ENCODE results near the gene ADARB2. TPM values are rescaled to one million over a fixed set of nuclear protein-coding genes. Genes with fewer than 3 reads are reported as not detected.

Gene ADARB2
- total and polyA plus RNA-seq, 4 donors: under 0.01 to 0.79 TPM; not detected in 2

- H3K27ac ChIP-seq (ENCODE audit: low read depth in 1 of 2, low read length in 2 of 2): no peak overlapping the region
- H3K9me3 ChIP-seq (ENCODE audit: control insufficient read depth, low read length): no peaks in the 10 kb centered on the region
- H3K36me3 ChIP-seq (ENCODE audit: control insufficient read depth in 1 of 2, insufficient read depth in 2 of 2, low read length in 1 of 2): no peaks in the 10 kb centered on the region
- H3K4me1 ChIP-seq (ENCODE audit: control insufficient read depth in 1 of 2, insufficient read depth in 2 of 2, low read length in 2 of 2): no peaks in the 10 kb centered on the region
- ATAC-seq (ENCODE audit: low FRiP score) (no peak), DNase-seq (no peak)
- intact Hi-C loops (cut with DNase I): no loop called here
- no peak overlapping the region for H3K4me3 ChIP-seq (ENCODE audit: low read length in 2 of 2)
- H3K27me3 ChIP-seq (ENCODE audit: control insufficient read depth in 1 of 2, insufficient read depth in 2 of 2, low read length in 1 of 2): no peaks in the 10 kb centered on the region
- WGBS, 2 donors: 11 to 18% methylated on average over 5 of the region's 5 CpGs
Observed at GRCh38 chr10:1293157-1293556, 444.2 kb downstream of the ADARB2 start.

- Histone ChIP-seq H3K36me3 (ENCODE audit: control insufficient read depth in 1 of 2, insufficient read depth in 2 of 2, low read length in 1 of 2) (no peaks in the 10 kb centered on the region), H3K4me1 (ENCODE audit: control insufficient read depth in 1 of 2, insufficient read depth in 2 of 2, low read length in 2 of 2) (no peaks in the 10 kb centered on the region), H3K9me3 (ENCODE audit: control insufficient read depth, low read length) (no peaks in the 10 kb centered on the region), H3K27ac (ENCODE audit: low read depth in 1 of 2, low read length in 2 of 2) (no peak overlapping the region), H3K4me3 (ENCODE audit: low read length in 2 of 2) (no peak overlapping the region), H3K27me3 (ENCODE audit: control insufficient read depth in 1 of 2, insufficient read depth in 2 of 2, low read length in 1 of 2) (no peaks in the 10 kb centered on the region)
- intact Hi-C loops (cut with DNase I): no loop called here
- WGBS, 2 donors: 68 to 75% methylated on average over 13 of the region's 13 CpGs
- ATAC-seq (ENCODE audit: low FRiP score) (no peak), DNase-seq (no peak)
Observed at GRCh38 chr10:1292611-1293031, 444.7 kb downstream of the ADARB2 start.

- intact Hi-C loops (cut with DNase I): no loop called here
- H3K27ac ChIP-seq (ENCODE audit: low read depth in 1 of 2, low read length in 2 of 2): no peak overlapping the region
- peak in 1 of 2 donors; percentile 56 for DNase-seq
Observed at GRCh38 chr10:1291178-1292090, 445.9 kb downstream of the ADARB2 start.

GRCh38 chr10:1290071-1290471 is 447.3 kb downstream of the ADARB2 start:
- no peak for ATAC-seq (ENCODE audit: low FRiP score)
- DNase-seq: peak in 1 of 2 donors; percentile 51
- intact Hi-C loops (cut with DNase I): no loop called here
- no peak overlapping the region for H3K4me3 ChIP-seq (ENCODE audit: low read length in 2 of 2)
- H3K9me3 ChIP-seq (ENCODE audit: control insufficient read depth, low read length): no peaks in the 10 kb centered on the region
- H3K27me3 ChIP-seq (ENCODE audit: control insufficient read depth in 1 of 2, insufficient read depth in 2 of 2, low read length in 1 of 2): no peaks in the 10 kb centered on the region
- WGBS, 2 donors: 92 to 94% methylated on average over 8 of the region's 8 CpGs
- no peaks in the 10 kb centered on the region for H3K36me3 ChIP-seq (ENCODE audit: control insufficient read depth in 1 of 2, insufficient read depth in 2 of 2, low read length in 1 of 2)
- H3K4me1 ChIP-seq (ENCODE audit: control insufficient read depth in 1 of 2, insufficient read depth in 2 of 2, low read length in 2 of 2): no peaks in the 10 kb centered on the region
- H3K27ac ChIP-seq (ENCODE audit: low read depth in 1 of 2, low read length in 2 of 2): no peak overlapping the region

More at GRCh38 chr10:1291178-1292090, 445.9 kb downstream of the ADARB2 start:
- no peak for ATAC-seq (ENCODE audit: low FRiP score)
- Histone ChIP-seq H3K27me3 (ENCODE audit: control insufficient read depth in 1 of 2, insufficient read depth in 2 of 2, low read length in 1 of 2) (no peaks in the 10 kb centered on the region), H3K36me3 (ENCODE audit: control insufficient read depth in 1 of 2, insufficient read depth in 2 of 2, low read length in 1 of 2) (no peaks in the 10 kb centered on the region), H3K4me3 (ENCODE audit: low read length in 2 of 2) (no peak overlapping the region), H3K9me3 (ENCODE audit: control insufficient read depth, low read length) (no peaks in the 10 kb centered on the region), H3K4me1 (ENCODE audit: control insufficient read depth in 1 of 2, insufficient read depth in 2 of 2, low read length in 2 of 2) (no peaks in the 10 kb centered on the region)
- 90 to 94% methylated on average over 27 of the region's 27 CpGs for WGBS, 2 donors

GRCh38 chr10:1289591-1289990 is 447.7 kb downstream of the ADARB2 start:
- no peaks in the 10 kb centered on the region for H3K9me3 ChIP-seq (ENCODE audit: control insufficient read depth, low read length)
- WGBS, 2 donors: 95 to 96% methylated on average over 16 of the region's 16 CpGs
- intact Hi-C loops (cut with DNase I): no loop called here
- H3K4me1 ChIP-seq (ENCODE audit: control insufficient read depth in 1 of 2, insufficient read depth in 2 of 2, low read length in 2 of 2): no peaks in the 10 kb centered on the region
- no peak overlapping the region for H3K4me3 ChIP-seq (ENCODE audit: low read length in 2 of 2)
- no peaks in the 10 kb centered on the region for H3K27me3 ChIP-seq (ENCODE audit: control insufficient read depth in 1 of 2, insufficient read depth in 2 of 2, low read length in 1 of 2)
- no peak for DNase-seq
- no peaks in the 10 kb centered on the region for H3K36me3 ChIP-seq (ENCODE audit: control insufficient read depth in 1 of 2, insufficient read depth in 2 of 2, low read length in 1 of 2)
- H3K27ac ChIP-seq (ENCODE audit: low read depth in 1 of 2, low read length in 2 of 2): no peak overlapping the region
- no peak for ATAC-seq (ENCODE audit: low FRiP score)

GRCh38 chr10:1287971-1288401 is 449.3 kb downstream of the ADARB2 start:
- no peaks in the 10 kb centered on the region for H3K27me3 ChIP-seq (ENCODE audit: control insufficient read depth in 1 of 2, insufficient read depth in 2 of 2, low read length in 1 of 2)
- intact Hi-C loops (cut with DNase I): no loop called here
- no peak overlapping the region for H3K4me3 ChIP-seq (ENCODE audit: low read length in 2 of 2)
- 58 to 69% methylated on average over 6 of the region's 6 CpGs for WGBS, 2 donors
- DNase-seq: no peak
- no peaks in the 10 kb centered on the region for H3K9me3 ChIP-seq (ENCODE audit: control insufficient read depth, low read length)
- no peak for ATAC-seq (ENCODE audit: low FRiP score)
- H3K27ac ChIP-seq (ENCODE audit: low read depth in 1 of 2, low read length in 2 of 2): no peak overlapping the region
- H3K4me1 ChIP-seq (ENCODE audit: control insufficient read depth in 1 of 2, insufficient read depth in 2 of 2, low read length in 2 of 2): no peaks in the 10 kb centered on the region
- H3K36me3 ChIP-seq (ENCODE audit: control insufficient read depth in 1 of 2, insufficient read depth in 2 of 2, low read length in 1 of 2): no peaks in the 10 kb centered on the region

- ATAC-seq (ENCODE audit: low FRiP score) (no peak), DNase-seq (no peak)
- WGBS, 2 donors: 59 to 60% methylated on average over 7 of the region's 7 CpGs
- Histone ChIP-seq H3K27me3 (ENCODE audit: control insufficient read depth in 1 of 2, insufficient read depth in 2 of 2, low read length in 1 of 2) (no peaks in the 10 kb centered on the region), H3K9me3 (ENCODE audit: control insufficient read depth, low read length) (no peaks in the 10 kb centered on the region), H3K36me3 (ENCODE audit: control insufficient read depth in 1 of 2, insufficient read depth in 2 of 2, low read length in 1 of 2) (no peaks in the 10 kb centered on the region), H3K4me1 (ENCODE audit: control insufficient read depth in 1 of 2, insufficient read depth in 2 of 2, low read length in 2 of 2) (no peaks in the 10 kb centered on the region), H3K27ac (ENCODE audit: low read depth in 1 of 2, low read length in 2 of 2) (no peak overlapping the region), H3K4me3 (ENCODE audit: low read length in 2 of 2) (no peak overlapping the region)
- intact Hi-C loops (cut with DNase I): no loop called here
Observed at GRCh38 chr10:1287487-1287886, 449.8 kb downstream of the ADARB2 start.

GRCh38 chr10:1284076-1284475 is 453.2 kb downstream of the ADARB2 start:
- H3K36me3 ChIP-seq (ENCODE audit: control insufficient read depth in 1 of 2, insufficient read depth in 2 of 2, low read length in 1 of 2): no peaks in the 10 kb centered on the region
- 85% methylated on average over 8 of the region's 8 CpGs for WGBS, 2 donors
- ATAC-seq (ENCODE audit: low FRiP score): no peak

GRCh38 chr10:1281405-1281782 is 455.9 kb downstream of the ADARB2 start:
- H3K27me3 ChIP-seq (ENCODE audit: control insufficient read depth in 1 of 2, insufficient read depth in 2 of 2, low read length in 1 of 2): no peaks in the 10 kb centered on the region
- intact Hi-C loops (cut with DNase I): no loop called here
- 85 to 89% methylated on average over 9 of the region's 9 CpGs for WGBS, 2 donors
- no peaks in the 10 kb centered on the region for H3K36me3 ChIP-seq (ENCODE audit: control insufficient read depth in 1 of 2, insufficient read depth in 2 of 2, low read length in 1 of 2)
- no peak overlapping the region for H3K27ac ChIP-seq (ENCODE audit: low read depth in 1 of 2, low read length in 2 of 2)
- ATAC-seq (ENCODE audit: low FRiP score): no peak
- no peak for DNase-seq
- no peaks in the 10 kb centered on the region for H3K4me1 ChIP-seq (ENCODE audit: control insufficient read depth in 1 of 2, insufficient read depth in 2 of 2, low read length in 2 of 2)
- H3K9me3 ChIP-seq (ENCODE audit: control insufficient read depth, low read length): no peaks in the 10 kb centered on the region
- no peak overlapping the region for H3K4me3 ChIP-seq (ENCODE audit: low read length in 2 of 2)

More at GRCh38 chr10:1284076-1284475, 453.2 kb downstream of the ADARB2 start:
- Histone ChIP-seq H3K4me1 (ENCODE audit: control insufficient read depth in 1 of 2, insufficient read depth in 2 of 2, low read length in 2 of 2) (no peaks in the 10 kb centered on the region), H3K4me3 (ENCODE audit: low read length in 2 of 2) (no peak overlapping the region), H3K27ac (ENCODE audit: low read depth in 1 of 2, low read length in 2 of 2) (no peak overlapping the region), H3K9me3 (ENCODE audit: control insufficient read depth, low read length) (no peaks in the 10 kb centered on the region), H3K27me3 (ENCODE audit: control insufficient read depth in 1 of 2, insufficient read depth in 2 of 2, low read length in 1 of 2) (no peaks in the 10 kb centered on the region)
- intact Hi-C loops (cut with DNase I): no loop called here
- DNase-seq: no peak

Measured in aorta (tissue), 5 donors.